Superior temporal gyrus (tissue), 1 donor: ENCODE results near the gene JUN.

Experiments used
- DNase-seq: peaks from one replicate; pipeline ENCODE4 v3.0.0-alpha.2; 2016; ENCODE audit errors: extremely low spot score

JUN gene

DNA sequence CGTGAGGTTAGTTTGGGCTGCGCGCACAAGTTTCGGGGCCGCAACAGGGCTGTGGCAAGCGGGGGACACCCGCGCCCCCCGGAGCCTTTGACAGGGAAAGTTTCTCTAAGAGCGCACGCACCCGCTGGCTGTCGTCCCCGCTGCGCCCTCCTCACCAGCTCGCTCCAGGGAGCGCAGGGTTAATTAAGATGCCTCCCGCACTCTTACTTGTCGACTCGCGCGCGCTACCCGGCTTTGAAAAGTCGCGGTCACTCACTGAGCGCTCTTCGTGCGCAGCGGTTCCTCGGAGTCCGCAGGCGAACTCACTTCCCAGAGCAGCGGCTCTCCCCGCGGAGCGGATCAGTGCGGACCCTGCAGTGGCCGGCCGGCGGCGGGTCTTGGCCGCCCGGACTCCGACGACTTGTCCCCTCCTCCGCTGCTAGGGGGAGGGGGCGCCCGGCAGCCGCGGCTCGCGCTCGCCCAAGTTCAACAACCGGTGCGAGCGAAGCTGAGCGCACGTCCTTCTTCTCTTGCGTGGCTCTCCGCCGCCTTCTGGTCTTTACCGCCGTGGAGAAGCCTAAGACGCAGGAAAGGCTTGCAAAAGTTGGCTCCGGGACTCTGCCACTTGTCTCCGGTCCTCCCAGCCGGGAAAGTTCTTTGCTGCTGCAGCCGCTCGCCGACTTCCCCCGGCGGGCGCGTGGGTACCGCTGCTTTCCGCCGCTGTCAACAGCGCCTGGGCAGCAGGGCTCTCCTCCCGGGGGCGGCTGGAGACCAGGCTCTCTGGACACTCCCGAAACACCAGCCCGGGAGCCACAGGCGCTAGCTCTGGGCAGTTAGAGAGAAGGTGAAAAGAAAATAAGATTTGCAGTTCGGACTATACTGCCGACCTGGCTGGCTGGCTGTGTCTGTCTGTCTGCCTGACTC lies 506 bp downstream of the JUN start:
- peak; percentile 48 for DNase-seq

DNA sequence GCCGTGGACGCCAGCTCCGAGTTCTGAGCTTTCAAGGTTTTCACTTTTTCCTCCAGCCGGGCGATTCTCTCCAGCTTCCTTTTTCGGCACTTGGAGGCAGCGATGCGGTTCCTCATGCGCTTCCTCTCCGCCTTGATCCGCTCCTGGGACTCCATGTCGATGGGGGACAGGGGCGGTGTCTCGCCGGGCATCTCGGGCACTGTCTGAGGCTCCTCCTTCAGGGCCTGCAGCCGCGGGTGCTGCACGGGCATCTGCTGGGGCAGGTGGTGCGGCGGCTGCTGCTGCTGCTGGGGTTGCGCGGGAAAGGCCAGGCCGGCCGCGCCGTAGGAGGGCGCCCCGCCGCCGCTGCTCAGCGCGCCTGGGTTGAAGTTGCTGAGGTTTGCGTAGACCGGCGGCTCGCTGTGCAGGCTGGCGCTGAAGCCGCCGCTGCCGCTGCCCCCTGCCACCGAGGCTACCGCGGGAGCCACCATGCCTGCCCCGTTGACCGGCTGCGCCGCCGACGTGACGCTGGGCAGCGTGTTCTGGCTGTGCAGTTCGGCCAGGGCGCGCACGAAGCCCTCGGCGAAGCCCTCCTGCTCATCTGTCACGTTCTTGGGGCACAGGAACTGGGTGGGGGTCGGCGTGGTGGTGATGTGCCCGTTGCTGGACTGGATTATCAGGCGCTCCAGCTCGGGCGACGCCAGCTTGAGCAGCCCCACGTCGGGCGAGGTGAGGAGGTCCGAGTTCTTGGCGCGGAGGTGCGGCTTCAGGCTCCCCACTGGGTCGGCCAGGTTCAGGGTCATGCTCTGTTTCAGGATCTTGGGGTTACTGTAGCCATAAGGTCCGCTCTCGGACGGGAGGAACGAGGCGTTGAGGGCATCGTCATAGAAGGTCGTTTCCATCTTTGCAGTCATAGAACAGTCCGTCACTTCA lies 1.4 kb downstream of the JUN start:
- DNase-seq, result peak; percentile 60

DNA sequence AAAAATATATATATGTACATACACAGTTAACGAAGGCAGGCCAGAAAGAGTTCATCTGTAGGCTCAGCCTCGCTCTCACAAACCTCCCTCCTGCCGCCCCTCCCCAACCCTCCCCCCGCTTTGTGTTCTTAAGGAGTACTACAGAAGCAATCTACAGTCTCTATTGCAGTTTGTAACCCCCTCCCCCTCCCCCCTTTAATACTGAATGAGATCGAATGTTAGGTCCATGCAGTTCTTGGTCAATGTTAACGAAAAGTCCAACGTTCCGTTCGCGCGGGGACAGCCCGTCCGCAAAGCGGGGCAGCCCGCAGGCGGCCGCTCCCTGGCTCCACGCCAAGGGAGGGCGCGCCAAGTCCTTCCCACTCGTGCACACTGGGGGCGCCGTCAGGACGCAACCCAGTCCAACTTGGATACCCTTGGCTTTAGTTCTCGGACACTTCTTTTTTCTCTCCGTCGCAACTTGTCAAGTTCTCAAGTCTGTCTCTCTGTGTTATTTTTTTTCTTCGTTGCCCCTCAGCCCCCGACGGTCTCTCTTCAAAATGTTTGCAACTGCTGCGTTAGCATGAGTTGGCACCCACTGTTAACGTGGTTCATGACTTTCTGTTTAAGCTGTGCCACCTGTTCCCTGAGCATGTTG lies 2.2 kb downstream of the JUN start:
- DNase-seq, result peak; percentile 73

DNA sequence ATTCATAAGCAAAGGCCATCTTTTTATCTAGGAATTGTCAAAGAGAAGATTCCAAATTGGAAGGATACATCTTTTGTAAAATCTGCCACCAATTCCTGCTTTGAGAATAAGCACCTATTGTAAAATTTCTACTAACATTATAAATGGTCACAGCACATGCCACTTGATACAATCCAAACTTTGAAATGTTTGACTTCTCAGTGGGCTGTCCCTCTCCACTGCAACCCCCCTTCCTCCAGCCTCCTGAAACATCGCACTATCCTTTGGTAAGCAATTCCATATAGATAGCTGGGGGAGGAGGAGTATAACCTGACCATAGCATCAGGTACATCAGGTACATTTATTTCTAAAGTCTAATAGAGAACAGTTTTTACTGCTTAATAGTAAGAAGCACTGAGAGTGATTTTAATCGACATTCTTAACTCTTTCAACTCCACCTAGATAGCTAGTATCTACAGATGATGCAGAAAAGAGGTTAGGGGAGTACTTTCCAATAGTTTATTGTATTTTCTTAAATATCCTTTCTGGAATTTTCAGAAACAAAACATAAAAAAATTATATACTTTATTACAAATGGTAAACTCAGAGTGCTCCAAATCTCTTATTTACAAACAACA lies 2.9 kb downstream of the JUN start:
- peak; percentile 25 for DNase-seq

DNA sequence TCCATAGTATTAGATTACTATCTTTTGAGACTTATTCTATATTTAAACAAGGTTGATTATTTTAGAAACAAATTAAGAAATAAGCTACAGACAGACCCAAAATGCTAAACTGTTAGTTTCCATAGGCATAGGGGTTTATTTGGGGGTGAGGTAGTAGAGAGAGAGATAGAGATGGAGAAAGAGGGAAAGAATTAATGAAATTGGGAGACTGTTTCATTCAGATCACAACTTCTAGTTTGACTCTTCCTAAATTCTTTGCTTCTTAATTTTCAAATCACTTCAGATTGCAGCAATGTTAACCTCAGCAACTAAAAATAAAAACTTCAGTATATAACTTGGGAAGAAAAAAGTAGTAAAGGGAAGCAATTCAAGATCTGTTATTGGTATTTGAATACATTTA lies 3.4 kb downstream of the JUN start:
- DNase-seq, result no peak

DNA sequence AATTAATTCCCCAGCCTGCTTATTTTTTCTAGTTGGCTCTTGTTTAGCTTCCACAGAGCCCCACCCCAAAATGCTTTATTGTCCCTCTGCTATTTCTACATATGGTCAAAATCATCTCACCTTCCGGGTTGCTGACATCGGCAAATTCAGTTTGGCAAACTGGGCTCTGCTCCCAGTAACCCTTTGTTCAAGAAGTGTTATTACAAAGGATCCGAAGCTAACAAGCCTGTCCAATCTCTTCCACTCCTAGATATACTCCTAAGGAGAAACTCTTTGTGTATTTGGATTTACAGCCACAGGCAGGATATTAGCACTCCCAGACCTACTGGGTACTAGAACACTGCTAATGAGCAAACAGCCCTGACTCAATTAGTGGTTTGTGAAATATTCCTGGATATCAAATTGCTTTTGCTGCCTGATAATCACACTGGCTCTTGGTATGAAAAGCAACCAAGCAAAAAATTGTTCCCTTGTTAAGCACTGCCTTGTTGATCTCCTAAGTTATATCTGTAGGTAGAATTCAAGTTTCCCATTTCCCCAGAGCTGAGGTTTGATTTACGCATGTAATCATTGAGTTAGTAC lies 4.0 kb downstream of the JUN start:
- DNase-seq, result peak; percentile 31

DNA sequence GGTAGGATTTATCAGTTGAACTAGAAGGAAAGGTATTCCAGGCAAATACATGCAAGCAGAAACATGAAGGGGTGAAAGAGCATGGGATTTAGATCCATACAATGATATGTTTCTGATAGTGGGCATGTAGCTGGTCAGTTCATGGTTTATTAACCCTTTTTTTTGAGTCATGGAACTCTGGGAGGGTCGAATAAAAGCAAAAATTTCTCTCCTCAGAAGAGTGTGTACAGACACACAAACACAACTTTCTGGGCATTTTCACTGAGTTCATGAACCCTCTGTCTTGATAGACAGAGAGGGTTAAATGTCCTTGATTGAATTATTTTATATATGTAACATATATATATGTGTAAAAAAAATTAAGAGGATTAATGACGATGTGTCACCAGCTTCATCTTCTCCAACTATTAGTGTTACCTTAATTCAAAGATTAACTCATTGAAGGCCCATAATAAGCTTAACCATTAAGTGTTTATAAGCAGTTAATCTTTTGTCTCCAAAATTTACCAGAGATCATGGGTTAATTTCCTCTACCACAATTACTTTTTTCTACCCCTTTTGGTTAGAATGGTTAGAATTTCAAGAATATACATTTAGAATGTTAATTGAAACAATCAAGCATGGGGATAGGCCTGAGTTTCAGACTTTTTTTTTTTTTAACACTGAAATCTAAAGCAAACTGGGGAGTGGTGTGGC lies 4.6 kb downstream of the JUN start:
- no peak for DNase-seq

DNA sequence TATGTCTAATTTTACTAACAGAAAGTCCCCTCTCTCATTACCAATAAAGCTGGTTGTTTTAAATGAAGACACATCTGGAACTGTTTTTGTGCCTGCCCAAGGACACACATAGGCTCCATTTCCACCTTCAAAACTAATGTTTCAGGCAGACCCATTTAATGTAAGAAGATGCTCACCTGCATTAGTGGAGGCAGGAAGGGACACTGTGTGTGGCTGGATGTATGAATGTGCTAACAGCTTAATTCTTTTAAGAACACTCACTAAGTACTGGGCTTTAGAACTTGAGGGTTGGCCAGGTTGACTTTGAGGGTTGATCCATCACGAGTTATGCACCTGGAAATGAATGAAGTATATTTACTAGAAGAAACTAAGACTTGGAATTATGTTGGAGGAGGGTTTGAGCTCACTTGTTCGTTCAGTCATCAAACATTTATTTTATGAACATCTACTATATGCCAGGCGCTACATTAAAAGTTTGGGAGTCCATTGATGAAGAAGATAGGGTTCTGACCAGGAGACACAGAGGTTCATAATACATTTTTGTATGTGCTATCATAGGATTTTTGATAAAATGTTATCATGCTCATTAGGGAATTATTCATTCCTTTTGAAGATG lies 5.4 kb downstream of the JUN start:
- DNase-seq, result no peak

DNA sequence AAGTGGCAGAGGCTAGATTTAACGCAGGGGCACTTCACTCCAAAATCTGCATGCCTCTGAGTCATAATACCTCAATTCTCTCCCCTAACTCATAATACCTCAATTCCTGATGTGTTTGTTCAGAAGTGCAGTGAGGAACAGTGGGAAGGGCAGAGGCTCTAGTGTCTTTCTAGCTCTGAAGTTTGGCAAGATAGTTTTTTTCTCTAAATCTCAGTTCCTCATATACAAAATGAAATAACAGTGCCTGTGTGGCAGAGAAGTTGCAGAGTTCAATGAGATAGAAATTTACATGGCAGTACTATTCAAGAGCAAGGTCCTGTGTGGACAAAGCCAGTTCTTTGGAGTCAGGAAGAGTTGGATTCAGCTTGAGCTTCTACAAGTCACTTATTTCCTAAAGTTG lies 9.8 kb downstream of the JUN start:
- no peak for DNase-seq

DNA sequence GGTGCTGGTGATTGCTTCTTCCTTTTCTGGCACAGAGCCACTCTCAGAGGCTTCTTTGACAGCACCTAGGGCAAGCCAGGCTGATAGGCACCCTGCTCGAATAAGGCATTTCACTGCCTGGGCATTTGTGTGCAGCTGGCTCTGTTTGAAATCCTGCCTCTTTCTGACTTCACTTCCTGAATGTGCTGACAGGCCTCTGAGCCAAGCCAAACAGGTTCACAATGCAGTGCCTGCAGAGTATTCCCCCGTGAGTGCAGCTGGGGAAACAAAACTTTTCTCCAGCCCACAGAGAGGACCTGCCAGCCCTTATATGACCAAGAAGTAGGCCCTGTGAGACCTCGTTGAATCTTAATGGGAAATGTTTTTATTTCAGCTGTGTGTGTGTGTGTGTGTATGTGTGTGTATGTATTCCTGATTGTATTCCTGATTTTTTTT lies 10.4 kb downstream of the JUN start:
- DNase-seq, result peak; percentile 17

DNA sequence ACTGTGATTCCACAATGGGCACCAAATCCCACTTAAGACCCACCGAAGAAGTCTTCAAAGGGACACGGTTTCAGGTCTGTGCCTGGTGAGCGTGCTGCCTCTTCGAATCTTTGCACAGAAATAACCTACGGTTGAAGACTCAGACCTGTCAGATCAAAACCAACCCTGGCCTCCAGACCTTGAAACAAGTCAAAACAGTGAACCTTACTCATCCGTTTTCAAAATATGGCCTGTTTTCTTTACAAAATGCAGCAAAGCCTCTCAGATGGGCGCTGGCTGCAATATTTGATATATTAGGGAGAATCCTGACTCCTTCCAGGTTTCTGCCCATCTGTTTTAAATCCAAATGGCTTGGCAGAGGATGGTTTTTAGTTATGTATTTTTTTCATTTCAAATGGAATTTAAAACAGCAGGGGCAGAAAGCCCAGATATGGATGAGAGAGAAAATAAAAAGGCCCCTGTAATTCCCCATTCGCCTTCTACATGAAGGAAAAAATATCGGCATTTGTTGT lies 14.0 kb downstream of the JUN start:
- no peak for DNase-seq

DNA sequence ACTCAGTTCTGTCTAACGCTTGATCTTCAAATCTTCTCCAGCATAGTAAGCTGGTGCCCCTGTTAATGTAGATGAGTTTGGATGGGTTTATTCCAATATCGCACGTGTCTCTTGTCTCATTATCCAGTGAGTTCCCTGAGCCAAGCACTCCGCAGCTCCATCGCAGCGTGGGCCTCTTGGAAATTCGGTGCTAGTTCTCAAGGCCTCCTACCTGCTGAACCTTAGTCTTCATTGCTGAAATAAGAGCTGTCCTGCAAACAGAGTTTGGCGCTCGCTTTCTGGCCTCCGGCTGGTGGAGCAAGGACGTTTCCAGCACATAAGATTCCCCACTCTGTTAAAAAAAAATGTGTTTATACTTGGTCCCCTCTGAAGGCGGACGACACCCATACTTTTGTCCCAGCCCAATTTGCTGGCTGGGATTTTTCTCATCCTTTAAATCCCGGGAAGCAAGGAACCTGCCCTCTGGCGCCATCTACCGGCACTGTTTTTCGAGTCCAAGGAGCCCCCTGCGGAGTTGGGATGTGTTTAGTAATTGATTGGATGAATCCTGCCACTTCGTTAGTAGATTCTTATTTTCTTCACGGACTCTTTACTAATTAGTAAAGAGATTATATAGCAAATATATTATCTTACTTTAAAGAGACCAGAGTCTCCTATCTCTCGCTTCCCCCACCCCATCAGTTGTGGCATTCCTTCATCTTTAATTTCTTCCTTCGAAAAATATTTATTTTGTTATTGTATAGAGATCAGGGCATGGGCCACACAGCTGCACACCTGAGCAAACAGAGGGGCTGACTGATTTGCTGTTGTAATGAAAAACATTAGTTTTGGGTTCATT lies 14.7 kb downstream of the JUN start:
- DNase-seq, result peak; percentile 88

DNA sequence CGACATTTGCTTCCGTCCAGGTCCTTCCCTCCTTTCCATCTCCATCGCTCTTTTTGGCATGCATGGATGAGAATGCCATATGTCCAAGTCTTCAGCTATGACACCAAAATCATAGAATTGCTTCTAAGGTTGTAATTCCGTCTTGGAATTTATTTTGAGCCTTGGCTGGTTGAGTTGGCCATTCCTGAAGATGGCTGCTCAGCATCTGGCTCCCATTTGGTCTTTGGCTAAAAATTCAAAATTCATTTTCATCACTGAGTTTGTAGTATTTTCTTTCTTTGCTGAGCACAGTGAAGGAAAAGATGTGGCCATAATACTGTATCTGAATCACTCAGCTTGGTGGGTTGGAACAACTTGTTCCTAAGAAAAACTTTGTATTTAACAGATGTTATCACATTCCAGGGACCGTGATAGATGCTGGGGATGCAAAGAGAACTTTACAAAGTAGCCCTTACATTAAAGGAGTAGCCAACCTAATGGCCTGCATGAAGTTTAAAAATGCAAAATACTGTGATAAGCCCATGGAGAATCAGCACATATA lies 15.6 kb downstream of the JUN start:
- no peak for DNase-seq

DNA sequence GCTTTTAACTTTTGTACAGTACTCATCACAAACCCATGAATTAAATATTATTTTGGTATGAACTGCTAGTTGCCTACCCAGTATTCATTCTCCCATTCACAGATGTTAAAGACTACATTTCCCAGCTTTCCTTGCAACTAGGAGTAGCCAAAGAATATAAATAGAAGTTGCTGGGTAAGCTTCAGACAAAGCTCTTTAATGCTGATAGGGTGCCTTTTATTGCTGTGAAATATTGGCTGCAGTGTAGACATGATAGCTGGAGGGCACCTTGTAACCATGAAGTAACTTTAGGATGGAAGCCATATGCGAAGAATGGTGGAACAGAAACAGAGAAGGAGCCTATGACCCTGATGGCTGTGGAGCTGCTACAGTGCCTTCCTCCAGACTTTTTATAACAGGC lies 16.7 kb downstream of the JUN start:
- DNase-seq, result no peak

DNA sequence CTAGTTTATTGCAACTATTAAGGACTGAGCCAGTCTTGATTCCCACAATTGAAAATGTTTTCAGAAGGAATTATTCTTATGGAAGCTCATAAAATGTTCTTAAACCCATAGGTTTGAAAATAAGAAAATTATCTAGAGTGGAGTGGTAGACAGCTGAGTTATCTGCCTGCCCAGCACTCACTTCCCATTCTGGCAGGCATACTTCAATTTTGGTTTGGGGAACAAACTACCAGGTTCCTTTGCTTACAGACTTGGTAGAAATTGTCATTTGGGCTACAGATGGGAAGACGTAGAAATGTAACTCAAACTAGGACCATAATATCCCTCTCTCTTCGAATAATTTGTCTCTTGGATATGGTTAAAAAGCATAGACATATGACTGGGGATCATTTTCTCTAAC lies 18.4 kb downstream of the JUN start:
- no peak for DNase-seq

DNA sequence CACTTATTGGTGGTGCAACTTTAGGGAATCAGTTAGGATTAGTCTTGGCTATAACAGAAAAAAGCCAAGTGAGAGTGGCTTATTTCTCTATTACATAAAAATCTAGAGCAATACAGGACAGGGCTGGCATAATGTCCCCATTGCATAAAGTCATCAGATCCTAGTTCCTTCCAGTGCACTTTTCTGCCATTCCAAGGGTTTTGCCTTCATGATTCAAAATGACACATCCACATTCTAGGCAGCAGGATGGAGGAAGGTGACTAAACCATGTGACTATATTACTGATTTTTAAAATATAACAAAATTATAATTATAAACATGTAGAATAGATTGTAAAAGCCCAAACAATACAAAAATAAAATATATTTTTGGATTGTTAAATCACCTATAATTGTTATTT lies 18.8 kb downstream of the JUN start:
- no peak for DNase-seq

DNA sequence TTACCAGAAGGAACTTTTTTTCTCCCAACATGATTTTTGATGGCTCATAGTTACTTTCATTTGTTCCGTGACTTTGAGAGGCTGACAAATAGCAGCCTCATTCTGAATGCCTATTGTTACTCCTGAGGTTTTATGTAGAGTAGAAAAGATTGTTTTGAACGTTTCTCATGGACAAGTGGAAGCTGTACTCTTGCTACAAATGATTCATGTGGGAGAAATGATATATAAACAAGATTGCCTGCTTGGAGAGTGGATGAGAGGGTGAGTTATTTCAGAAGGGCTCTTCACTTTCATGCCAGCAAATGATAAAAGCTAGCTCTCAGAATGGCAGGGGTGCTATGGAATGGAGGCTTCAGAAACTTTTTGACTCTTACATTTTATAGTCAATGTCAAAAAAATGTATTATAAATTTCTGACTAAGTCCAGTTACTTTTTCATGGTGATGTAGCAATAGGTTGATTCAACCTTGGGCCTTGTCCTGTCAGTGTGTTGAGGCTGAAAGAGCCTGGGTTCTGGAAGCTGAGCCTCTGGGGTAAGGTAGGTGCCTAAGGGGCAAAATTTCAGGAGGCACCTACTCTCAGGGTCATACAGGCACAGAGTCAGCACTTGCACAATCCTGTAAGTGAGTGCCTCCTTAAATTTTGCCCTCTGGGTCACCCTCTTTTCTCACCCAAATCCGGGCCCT lies 19.4 kb downstream of the JUN start:
- no peak for DNase-seq

DNA sequence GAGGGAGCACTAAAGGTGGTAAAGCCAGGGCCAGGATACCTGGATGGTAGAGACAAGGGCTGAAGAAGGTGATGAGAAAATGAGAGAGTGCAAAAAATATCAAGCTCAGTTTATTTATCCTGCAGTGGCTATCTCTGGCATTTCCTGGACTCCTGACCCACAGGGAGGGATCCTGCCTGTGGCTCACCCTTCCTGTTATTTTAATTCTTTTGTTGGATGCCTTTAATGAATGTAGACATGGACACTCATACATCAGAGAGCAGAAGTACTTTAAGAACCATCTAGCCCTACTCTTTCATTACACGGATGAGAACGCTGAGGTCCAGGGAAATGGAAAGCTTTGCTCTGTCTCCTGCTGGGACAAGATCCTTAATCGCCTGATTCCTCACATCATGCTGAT lies 20.6 kb downstream of the JUN start:
- no peak for DNase-seq
